Prostate gland (tissue), 2 donors: ENCODE measurements around the gene MLX. TPM values are rescaled to one million over a fixed set of nuclear protein-coding genes. Genes with fewer than 3 reads are reported as not detected.

Source experiments
- DNase-seq: peaks from one replicate; pipeline ENCODE4 v3.0.0-alpha.2; 2019; ENCODE audit warnings: low spot score
- H3K27ac ChIP-seq, 2 donors: fragments of 200-600 bp; sonication (generic); 2 replicates each; pipeline ENCODE4 v1.5.1; 2017 to 2019
- H3K27me3 ChIP-seq: fragments of 200-600 bp; sonication (generic); replicated peaks from 2 replicates; pipeline ENCODE4 v1.5.1; 2019; ENCODE audit not compliant: insufficient read depth
- H3K36me3 ChIP-seq, 2 donors: fragments of 200-600 bp; sonication (generic); 1 replicate in 1 of 2; 2 replicates in 1 of 2; pipeline versions ENCODE4 v1.5.1 to v1.8.1; 2017 to 2019
- H3K4me1 ChIP-seq: fragments of 200-600 bp; sonication (generic); replicated peaks from 2 replicates; pipeline ENCODE4 v1.5.1; 2019
- H3K4me3 ChIP-seq, 2 donors: fragments of 200-600 bp; sonication (generic); 2 replicates each; pipeline ENCODE4 v1.5.1; 2017 to 2019
- H3K9me3 ChIP-seq: fragments of 200-600 bp; sonication (generic); 2 replicates; pipeline ENCODE4 v1.5.1; 2017
- CTCF ChIP-seq, 4 experiments: fragments of 200-600 bp in 2 of 4; fragments of 450-650 bp in 2 of 4; sonication (generic) in 2 of 4; IDR thresholded peaks; 1 replicate in 3 of 4; 2 replicates in 1 of 4; pipeline ENCODE4 v1.5.1; 2016 to 2019; ENCODE audit warnings: antibody characterized with exemption in 4 of 4, mild to moderate bottlenecking in 2 of 4, moderate library complexity in 2 of 4
- POLR2A ChIP-seq: fragments of 450-650 bp; IDR thresholded peaks from one replicate; pipeline ENCODE4 v1.6.1; 2016; ENCODE audit warnings: antibody characterized with exemption, mild to moderate bottlenecking
- POLR2AphosphoS5 ChIP-seq: sonication (generic); formaldehyde crosslinking; IDR thresholded peaks from one replicate; pipeline ENCODE4 v1.6.1; 2017; ENCODE audit warnings: antibody characterized with exemption
- WGBS: methylation state at CpG from one replicate; pipeline ENCODE4 v1.1.5; 2018; 5-methylcytosine and 5-hydroxymethylcytosine counted together
- intact Hi-C: fragments of 100-400 bp; cut with DNase I; formaldehyde crosslinking; loops from one replicate; pipeline ENCODE4 v1.14.2; 2022
- total RNA-seq, 2 donors: library from RNA; depleted of rRNA; stranded (reverse); fragments of >200 nt; gene quantifications; one replicate each; pipeline ENCODE4 v1.1.0, GENCODE V29; 2016

Gene MLX
- total RNA-seq, 2 donors from 2014 or later = 28.1 to 52.3 TPM

- H3K9me3 ChIP-seq = no peaks in the 10 kb centered on the region
- TF ChIP-seq POLR2AphosphoS5 = no peak
- no peak for TF ChIP-seq CTCF (IDR thresholded peaks at IDR 0.05)
- no peak for TF ChIP-seq POLR2A
- intact Hi-C loops = no loop called here
- DNase-seq = no peak
- no peaks in the 10 kb centered on the region for H3K36me3 ChIP-seq
- no peak overlapping the region for H3K27ac ChIP-seq
- H3K4me1 ChIP-seq = peaks cover 13% of the 10 kb centered on the region
- no peak overlapping the region for H3K4me3 ChIP-seq
- no peaks in the 10 kb centered on the region for H3K27me3 ChIP-seq
- 76% methylated on average over 6 of the region's 6 CpGs for WGBS
These were observed 7.8 kb upstream of the MLX start for GRCh38 chr17:42559075-42559474.

GRCh38 chr17:42560246-42560645, 6.7 kb upstream of the MLX start:
- peaks cover 0 to 5% of the 10 kb centered on the region in 2 donors for H3K36me3 ChIP-seq
- no peaks in the 10 kb centered on the region for H3K9me3 ChIP-seq
- TF ChIP-seq CTCF (IDR thresholded peaks at IDR 0.05) = no peak
- TF ChIP-seq POLR2AphosphoS5 = no peak
- no peak for TF ChIP-seq POLR2A
- DNase-seq = no peak
- no peaks in the 10 kb centered on the region for H3K27me3 ChIP-seq
- H3K27ac ChIP-seq = no peak overlapping the region
- peaks cover 13% of the 10 kb centered on the region for H3K4me1 ChIP-seq
- intact Hi-C loops = no loop called here
- no peak overlapping the region for H3K4me3 ChIP-seq
- WGBS = 87% methylated on average over 3 of the region's 3 CpGs

GRCh38 chr17:42561897-42562387, 5.0 kb upstream of the MLX start, which contains the start of gene COASY:
Gene COASY (plus strand): TSS chr17:42562148. CDS start chr17:42562623, 475 bp downstream.
- DNase-seq = peak; percentile 93
- peak in 1 of 4 experiments; percentile 4 for TF ChIP-seq CTCF (IDR thresholded peaks at IDR 0.05)
- peak; percentile 25 for TF ChIP-seq POLR2A
- peak; percentile 100 for TF ChIP-seq POLR2AphosphoS5
- H3K27ac ChIP-seq = peak within 1 kb of the TSS; percentile 77 to 79
- H3K4me1 ChIP-seq = peaks cover 20% of the 10 kb centered on the region
- intact Hi-C loops = no loop called here
- WGBS = 0% methylated on average over 16 of the region's 26 CpGs
- no peaks in the 10 kb centered on the region for H3K9me3 ChIP-seq
- peaks cover 0 to 8% of the 10 kb centered on the region in 2 donors for H3K36me3 ChIP-seq
- peak within 1 kb of the TSS; percentile 73 to 82 for H3K4me3 ChIP-seq
- no peaks in the 10 kb centered on the region for H3K27me3 ChIP-seq

- Histone ChIP-seq H3K27ac (peak overlapping the region; percentile 77 to 79), H3K4me3 (peak overlapping the region; percentile 73 to 82), H3K4me1 (peaks cover 20% of the 10 kb centered on the region), H3K27me3 (no peaks in the 10 kb centered on the region), H3K36me3 (peaks cover 0 to 8% of the 10 kb centered on the region in 2 donors), H3K9me3 (no peaks in the 10 kb centered on the region)
- intact Hi-C loops = no loop called here
- 5% methylated on average over 47 of the region's 48 CpGs for WGBS
- TF ChIP-seq CTCF (IDR thresholded peaks at IDR 0.05) = no peak
- no peak for TF ChIP-seq POLR2AphosphoS5
- TF ChIP-seq POLR2A = no peak
- DNase-seq = no peak
These were observed 4.3 kb upstream of the MLX start for GRCh38 chr17:42562388-42563142.

GRCh38 chr17:42563143-42563509, 3.8 kb upstream of the MLX start:
- intact Hi-C loops = no loop called here
- peaks cover 24% of the 10 kb centered on the region for H3K4me1 ChIP-seq
- H3K9me3 ChIP-seq = no peaks in the 10 kb centered on the region
- peaks cover 0 to 8% of the 10 kb centered on the region in 2 donors for H3K36me3 ChIP-seq
- DNase-seq = no peak
- TF ChIP-seq CTCF (IDR thresholded peaks at IDR 0.05) = no peak
- no peak for TF ChIP-seq POLR2A
- no peak for TF ChIP-seq POLR2AphosphoS5
- no peaks in the 10 kb centered on the region for H3K27me3 ChIP-seq
- peak overlapping the region; percentile 77 to 79 for H3K27ac ChIP-seq
- H3K4me3 ChIP-seq = peak overlapping the region; percentile 73 to 82
- 72% methylated on average over 10 of the region's 14 CpGs for WGBS
